HG03045 (cell line): ENCODE measurements around the gene ZNF611.
"Not testable (repeated sequence)": the region's sequence is repeated elsewhere in the genome, so short reads cannot be mapped to it uniquely, and the experiment has no call there.

Experiments
- ATAC-seq: cut with Tn5 transposase; IDR thresholded peaks from one replicate; pipeline ENCODE4 v1.9.1; 2021; ENCODE audit warnings: mild to moderate bottlenecking, moderate library complexity; ENCODE audit not compliant: unreplicated experiment

The ZNF611 gene

GRCh38 chr19:52734893-52735661 lies at the start of gene ZNF611:
ZNF611 (minus strand) TSS chr19:52735044; CDS start chr19:52715894, 19,150 bp downstream.
- peak; percentile 86 for ATAC-seq

- ATAC-seq = not testable (repeated sequence)
Measured at GRCh38 chr19:52782864-52783263, 48.0 kb upstream of the ZNF611 start.

- no peak for ATAC-seq
Measured at GRCh38 chr19:52778811-52779210, 44.0 kb upstream of the ZNF611 start.

GRCh38 chr19:52756447-52756846 lies 21.6 kb upstream of the ZNF611 start:
- not testable (repeated sequence) for ATAC-seq

DNA sequence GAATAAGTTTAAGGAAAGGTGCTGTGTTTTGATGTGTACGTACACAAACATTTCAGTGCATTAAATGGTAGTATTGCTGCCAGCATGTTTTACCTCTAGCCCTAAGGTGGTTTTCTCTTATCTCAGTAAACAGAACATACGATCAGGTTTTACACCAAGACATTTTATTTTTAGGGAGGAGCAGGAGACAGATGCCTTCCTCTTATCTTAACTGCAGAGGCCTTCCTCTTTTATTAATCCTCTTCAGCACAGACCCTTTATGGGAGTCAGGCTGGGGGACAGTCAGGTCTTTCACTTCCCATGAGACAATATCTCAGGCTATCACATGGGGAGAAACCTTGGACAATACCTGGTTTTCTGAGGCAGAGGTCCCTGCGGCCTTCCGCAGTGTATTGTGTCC lies 14.9 kb upstream of the ZNF611 start:
- ATAC-seq = no peak

GRCh38 chr19:52748336-52748950 lies 13.6 kb upstream of the ZNF611 start:
- ATAC-seq = no peak

- not testable (repeated sequence) for ATAC-seq
Measured at GRCh38 chr19:52745919-52746318, 11.1 kb upstream of the ZNF611 start.

DNA sequence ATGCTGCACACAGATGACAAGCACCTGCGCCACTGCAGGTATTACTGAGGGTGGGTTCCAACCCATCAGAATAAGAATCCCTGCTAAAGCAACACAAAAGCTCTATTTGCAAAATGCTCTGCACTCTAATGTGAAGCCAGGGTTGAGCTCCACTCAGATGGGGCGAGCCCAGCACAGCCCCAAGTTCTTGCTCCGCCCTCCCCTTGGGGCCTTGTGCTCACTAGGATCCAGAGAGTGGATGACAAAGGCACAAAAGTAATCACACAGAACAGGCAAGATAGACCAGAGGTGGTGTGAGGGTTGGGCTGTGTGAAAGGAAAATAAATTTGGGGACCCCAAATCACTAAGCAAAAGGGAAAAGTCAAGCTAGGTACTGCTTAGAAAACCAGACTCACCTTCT lies 8.2 kb upstream of the ZNF611 start:
- ATAC-seq = no peak

DNA sequence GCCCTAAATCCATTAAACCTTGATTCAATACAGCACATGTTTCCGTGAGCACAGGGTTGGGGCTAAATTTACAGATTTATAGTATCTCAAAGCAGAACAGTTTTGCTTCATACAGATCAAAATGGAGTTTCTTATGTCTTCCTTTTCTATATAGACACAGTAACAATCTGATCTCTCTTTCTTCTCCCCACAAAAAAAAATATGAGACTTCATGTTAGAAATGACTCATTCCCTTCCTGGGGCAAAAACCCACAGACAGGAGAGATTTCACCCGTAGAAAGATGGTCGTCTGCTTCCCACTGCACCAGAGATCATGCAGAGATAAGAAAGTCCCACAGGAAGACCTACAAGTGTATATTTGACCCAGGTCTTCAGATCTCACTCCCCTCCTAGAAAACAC lies 7.7 kb upstream of the ZNF611 start:
- ATAC-seq = no peak

DNA sequence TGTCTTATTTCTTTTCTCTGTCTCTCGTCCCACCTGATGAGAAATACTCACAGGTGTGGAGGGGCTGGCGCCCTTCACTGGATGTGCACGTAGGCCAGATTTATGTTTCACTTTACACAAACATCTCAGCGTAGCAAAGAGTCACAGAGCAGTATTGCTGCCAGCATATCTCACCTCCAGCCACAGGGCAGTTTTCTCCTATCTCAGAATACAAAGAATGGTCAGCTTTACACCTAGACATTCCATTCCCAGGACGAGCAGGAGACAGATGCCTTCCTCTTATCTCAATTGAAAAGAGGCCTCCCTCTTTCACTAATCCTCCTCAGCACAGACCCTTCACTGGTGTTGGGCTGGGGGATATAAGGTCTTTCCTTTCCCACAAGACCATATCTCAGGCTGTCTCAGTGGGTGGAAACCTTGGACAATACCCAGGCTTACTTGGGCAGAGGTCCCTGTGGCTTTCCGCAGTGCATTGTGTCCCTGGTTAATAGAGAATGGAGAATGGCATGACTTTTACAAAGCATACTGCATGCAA lies 7.2 kb upstream of the ZNF611 start:
- no peak for ATAC-seq

- ATAC-seq = not testable (repeated sequence)
Measured at GRCh38 chr19:52741371-52741770, 6.5 kb upstream of the ZNF611 start.

DNA sequence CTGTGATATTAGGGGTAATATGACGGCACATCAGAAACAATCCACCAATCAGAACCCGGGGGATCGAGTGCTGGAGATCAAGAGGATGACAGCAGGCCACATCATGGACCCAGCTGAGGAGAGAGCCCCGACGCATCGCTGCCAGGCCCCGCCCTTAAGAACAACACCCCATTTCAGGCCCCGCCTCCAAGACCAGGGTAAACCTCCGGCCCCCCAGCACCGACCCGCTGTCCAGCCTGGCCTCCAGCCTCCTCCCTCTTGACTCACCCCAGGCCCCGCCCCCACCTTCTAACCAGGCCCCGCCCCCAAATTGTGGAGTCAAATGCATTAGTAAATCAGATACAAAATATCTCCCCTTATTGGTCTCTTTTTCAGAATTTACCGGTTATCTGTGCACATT lies 4.7 kb upstream of the ZNF611 start:
- ATAC-seq = no peak

- no peak for ATAC-seq
Measured at GRCh38 chr19:52735734-52736133, 890 bp upstream of the ZNF611 start.

DNA sequence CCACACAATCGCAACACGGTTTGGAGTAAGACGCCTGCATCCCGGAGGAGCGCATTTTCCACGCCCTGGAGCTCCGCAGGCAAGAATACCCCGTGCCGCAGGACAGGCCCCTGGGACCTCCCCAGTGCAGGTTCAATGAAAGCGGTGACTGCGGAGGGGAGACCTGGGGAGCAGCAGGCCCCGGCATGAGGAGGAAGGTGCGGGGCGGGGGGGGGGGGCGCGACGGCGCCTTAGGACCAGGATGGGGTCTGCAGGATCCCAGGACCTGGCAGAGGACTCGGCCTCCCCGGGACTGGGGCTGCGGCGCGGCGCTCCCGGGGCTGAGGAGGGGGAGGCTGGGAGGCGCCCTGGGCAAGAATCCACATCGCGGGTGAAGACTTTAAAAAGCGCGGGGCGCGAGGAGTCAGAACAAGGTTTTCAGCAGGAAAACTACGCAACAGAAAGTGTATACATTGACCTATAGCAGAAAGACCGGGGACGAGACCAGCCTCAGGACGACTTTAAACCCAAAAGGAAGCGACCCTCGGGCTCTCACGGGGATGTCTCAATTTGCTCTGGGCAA lies 432 bp downstream of the ZNF611 start:
- ATAC-seq = peak; percentile 28

- not testable (repeated sequence) for ATAC-seq
Measured at GRCh38 chr19:52726051-52726450, 8.8 kb downstream of the ZNF611 start.

- ATAC-seq = no peak
Measured at GRCh38 chr19:52725528-52725961, 9.3 kb downstream of the ZNF611 start.

GRCh38 chr19:52724701-52725514 lies 9.9 kb downstream of the ZNF611 start:
- no peak for ATAC-seq

DNA sequence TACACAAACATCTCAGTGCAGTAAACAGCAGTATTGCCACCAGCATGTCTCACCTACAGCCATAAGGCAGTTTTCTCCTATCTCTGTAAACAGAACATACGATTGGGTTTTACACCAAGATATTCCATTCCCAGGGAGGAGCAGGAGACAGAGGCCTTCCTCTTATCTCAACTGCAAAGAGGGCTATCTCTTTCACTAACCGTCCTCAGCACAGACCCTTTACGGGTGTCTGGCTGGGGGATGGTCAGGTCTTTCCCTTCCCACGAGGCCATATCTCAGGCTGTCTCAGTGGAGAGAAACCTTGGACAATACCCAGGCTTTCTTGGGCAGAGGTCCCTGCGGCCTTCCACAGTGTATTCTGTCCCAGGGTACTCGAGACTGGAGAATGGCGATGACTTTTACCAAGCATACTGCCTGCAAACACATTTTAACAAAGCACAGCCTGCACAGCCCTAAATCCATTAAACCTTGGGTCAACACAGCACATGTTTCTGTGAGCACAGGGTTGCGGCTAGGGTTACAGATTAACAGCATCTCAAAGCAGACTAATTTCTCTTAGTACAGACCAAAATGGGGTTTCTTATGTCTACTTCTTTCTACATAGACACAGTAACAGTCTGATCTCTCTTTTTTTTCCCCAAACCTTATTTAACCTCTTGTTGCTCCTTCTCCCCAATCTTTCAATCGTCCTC lies 10.8 kb downstream of the ZNF611 start:
- ATAC-seq = not testable (repeated sequence)

DNA sequence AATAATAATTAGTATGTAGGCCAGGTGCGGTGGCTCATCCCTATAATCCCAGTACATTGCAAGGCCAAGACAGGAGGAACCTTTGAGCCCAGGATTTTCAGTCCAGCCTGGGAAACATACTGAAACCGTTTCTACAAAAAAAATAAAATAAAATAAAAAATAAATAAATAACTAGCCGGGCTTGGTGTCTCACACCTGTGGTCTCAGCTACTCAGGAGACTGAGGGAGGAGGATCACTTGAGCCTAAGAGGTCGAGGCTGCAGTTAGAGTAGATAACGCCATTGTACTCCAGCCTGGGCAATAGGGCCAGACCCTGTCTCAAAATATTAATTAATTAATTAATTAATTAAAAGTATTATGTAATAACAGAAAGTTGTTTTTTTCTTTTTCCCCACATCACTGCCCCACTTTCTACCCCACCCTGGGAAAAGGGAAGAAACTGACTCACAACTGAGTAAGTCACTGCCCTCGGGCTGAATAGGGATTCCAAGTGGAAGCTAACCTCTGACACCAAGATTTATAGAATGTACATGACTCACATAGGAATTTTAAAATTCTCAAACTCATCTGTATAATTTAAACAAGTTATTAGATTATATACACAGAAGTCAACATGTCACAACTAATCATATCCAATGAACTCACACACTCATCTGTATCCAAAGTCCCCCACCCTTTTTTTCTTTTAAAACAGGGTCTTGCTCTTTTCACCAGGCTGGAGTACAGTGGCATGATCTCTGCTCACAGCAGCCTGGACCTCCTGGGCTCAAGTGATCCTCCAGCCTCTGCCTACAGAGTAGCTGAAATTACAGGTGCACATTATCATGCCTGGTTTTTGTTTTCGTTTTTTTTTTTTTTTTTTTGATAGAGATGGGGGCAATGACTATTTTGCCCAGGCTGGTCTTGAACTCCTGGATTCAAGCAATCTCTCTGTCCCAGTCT lies 12.5 kb downstream of the ZNF611 start:
- no peak for ATAC-seq
